Endothelial cell of umbilical vein (primary cell): Measurements from ENCODE around the gene CAMK2D. TPM values are rescaled to one million over a fixed set of nuclear protein-coding genes. Genes with fewer than 3 reads are reported as not detected.

ENCODE experiments used
- BruUV-seq: library from RNA; stranded (reverse); fragments of 400-500 nt; replicated peaks from 2 replicates; lab custom pipeline; 2021; lab: Mats Ljungman, UMichigan
- CTCF ChIA-PET: fragments of 300-600, 350-600 bp; sonication (Branson Sonifier 250); formaldehyde crosslinking; loops from one replicate; lab custom pipeline; 2021; ENCODE audit warnings: antibody characterized with exemption, inconsistent platforms; lab: Charles Lee
- POLR2A ChIA-PET: fragments of 300-600, 350-600 bp; sonication (Branson Sonifier 250); formaldehyde crosslinking; loops from one replicate; lab custom pipeline; 2021; ENCODE audit warnings: antibody characterized with exemption, inconsistent platforms; lab: Charles Lee
- DNase-seq: peaks from one replicate; pipeline ENCODE4 v3.0.0-alpha.2; 2011; ENCODE audit warnings: low read depth, low spot score
- FAIRE-seq: peaks from 2 replicates; lab custom pipeline; 2011; peaks lifted over from hg19 to GRCh38; lab: Jason Lieb, UNC
- H2AFZ ChIP-seq: 2 replicates; pipeline ENCODE4 v1.6.0; 2012; ENCODE audit warnings: low read depth, low read length, control low read depth, inconsistent platforms
- H3K27ac ChIP-seq: 2 replicates; pipeline ENCODE4 v1.5.1; 2011; ENCODE audit warnings: low read depth, mild to moderate bottlenecking, control low read depth, low read length, moderate library complexity; ENCODE audit not compliant: insufficient read depth
- H3K27me3 ChIP-seq, 2 experiments: 2 replicates each; pipeline versions ENCODE4 v1.6.0 to v1.6.1; 2011; ENCODE audit warnings: low read length in 2 of 2, mixed read lengths in 1 of 2; ENCODE audit not compliant: control insufficient read depth in 2 of 2, insufficient read depth in 2 of 2
- H3K36me3 ChIP-seq, 2 experiments: 2 replicates in 1 of 2; 3 replicates in 1 of 2; pipeline ENCODE4 v1.5.1; 2011; ENCODE audit warnings: low read length in 2 of 2, mild to moderate bottlenecking in 1 of 2, moderate library complexity in 1 of 2; ENCODE audit not compliant: control insufficient read depth in 2 of 2, insufficient read depth in 2 of 2; ENCODE audit errors: extremely low read depth in 1 of 2
- H3K4me1 ChIP-seq: 3 replicates; pipeline ENCODE4 v1.5.1; 2011; ENCODE audit warnings: mild to moderate bottlenecking, low read length; ENCODE audit not compliant: control insufficient read depth, insufficient read depth; ENCODE audit errors: extremely low read depth
- H3K4me2 ChIP-seq: 2 replicates; pipeline ENCODE4 v1.6.1; 2011; ENCODE audit warnings: low read length, control low read depth, mixed read lengths; ENCODE audit not compliant: insufficient read depth
- H3K4me3 ChIP-seq, 3 experiments: fragments of 200-600 bp in 1 of 3; sonication (generic), shearing (Covaris generic) in 1 of 3; replicated peaks in 1 of 3; 2 replicates each; pipeline ENCODE4 v1.5.1; 2011 to 2016; ENCODE audit warnings: control low read depth in 3 of 3, low read length in 3 of 3, mild to moderate bottlenecking in 2 of 3, inconsistent platforms in 1 of 3, low read depth in 1 of 3, moderate library complexity in 1 of 3; ENCODE audit not compliant: insufficient read depth in 1 of 3
- H3K79me2 ChIP-seq: 2 replicates; pipeline ENCODE4 v1.6.0; 2012; ENCODE audit warnings: low read length, inconsistent platforms; ENCODE audit not compliant: control insufficient read depth, insufficient read depth
- H3K9ac ChIP-seq: replicated peaks from 2 replicates; pipeline ENCODE3; 2011; ENCODE audit warnings: low read length, control low read depth; ENCODE audit not compliant: insufficient read depth; ENCODE audit errors: extremely low read depth
- H3K9me1 ChIP-seq: replicated peaks from 3 replicates; pipeline ENCODE4 v1.6.0; 2011; ENCODE audit warnings: mild to moderate bottlenecking, low read length; ENCODE audit not compliant: control insufficient read depth, insufficient read depth; ENCODE audit errors: extremely low read depth
- H3K9me3 ChIP-seq: replicated peaks from 2 replicates; pipeline ENCODE4 v1.5.1; 2012; ENCODE audit warnings: low read length, inconsistent platforms; ENCODE audit not compliant: control insufficient read depth, insufficient read depth
- H4K20me1 ChIP-seq: replicated peaks from 2 replicates; pipeline ENCODE3; 2011; ENCODE audit warnings: mild to moderate bottlenecking, low read length; ENCODE audit not compliant: control insufficient read depth, insufficient read depth; ENCODE audit errors: extremely low read depth
- CTCF ChIP-seq, 2 donors: IDR thresholded peaks; 1 replicate in 1 of 2; 2 replicates in 1 of 2; pipeline ENCODE4 v1.5.1; 2011; ENCODE audit warnings: low read length in 2 of 2, mild to moderate bottlenecking in 2 of 2, moderate library complexity in 2 of 2, control low read depth in 1 of 2, inconsistent platforms in 1 of 2, low read depth in 1 of 2; ENCODE audit not compliant: insufficient read depth in 1 of 2; ENCODE audit errors: extremely low read depth in 1 of 2
- EZH2 ChIP-seq: IDR thresholded peaks from 2 replicates; pipeline ENCODE4 v1.6.1; 2012; ENCODE audit warnings: borderline replicate concordance, low read depth, mild to moderate bottlenecking, moderate library complexity, low read length, inconsistent platforms; ENCODE audit not compliant: severe bottlenecking
- FOS ChIP-seq: IDR thresholded peaks from 2 replicates; pipeline ENCODE4 v1.6.1; 2011; ENCODE audit warnings: mild to moderate bottlenecking, low read length, moderate library complexity, borderline replicate concordance; ENCODE audit not compliant: insufficient read depth
- GATA2 ChIP-seq: IDR thresholded peaks from 2 replicates; pipeline ENCODE4 v1.7.0; 2011; ENCODE audit warnings: low read depth, mild to moderate bottlenecking, moderate library complexity, mixed read lengths, low read length; ENCODE audit not compliant: insufficient read length, insufficient read depth
- JUN ChIP-seq: IDR thresholded peaks from 2 replicates; pipeline ENCODE4 v1.6.1; 2011; ENCODE audit warnings: borderline replicate concordance, low read depth; ENCODE audit not compliant: insufficient read length, insufficient read depth
- MAX ChIP-seq: IDR thresholded peaks from 2 replicates; pipeline ENCODE4 v1.6.1; 2011; ENCODE audit not compliant: insufficient read depth, insufficient read length
- MYC ChIP-seq: IDR thresholded peaks from one replicate; pipeline ENCODE4 v1.6.1; 2011; ENCODE audit warnings: mild to moderate bottlenecking, low read depth, low read length
- POLR2A ChIP-seq: IDR thresholded peaks from 2 replicates; pipeline ENCODE4 v1.6.1; 2012; ENCODE audit warnings: low read depth, mild to moderate bottlenecking, control low read depth, low read length
- POLR2AphosphoS5 ChIP-seq: IDR thresholded peaks from 2 replicates; pipeline ENCODE4 v1.6.1; 2012; ENCODE audit warnings: low read depth, mild to moderate bottlenecking, control low read depth, low read length, moderate library complexity; ENCODE audit not compliant: insufficient read depth
- dilution Hi-C: fragments of 300-500 bp; cut with MboI; formaldehyde crosslinking; loops from one replicate; pipeline ENCODE4 v1.15.0; 2019; ENCODE audit warnings: low sequenced_read_pairs; ENCODE audit not compliant: extremely low pct_ligation_motif_present
- intact Hi-C: fragments of 100-400 bp; cut with micrococcal nuclease; formaldehyde crosslinking; loops from one replicate; pipeline ENCODE4 v1.10.0; 2022
- polyA plus RNA-seq, 4 experiments: library from polyadenylated mRNA; depleted of rRNA in 3 of 4; stranded (reverse) in 3 of 4; unstranded in 1 of 4; fragments of >200 nt; gene quantifications; 2 replicates each; pipeline versions ENCODE4 v1.2.1 to v1.2.3, GENCODE V29; 2011 to 2012; ENCODE audit warnings: missing spikeins in 1 of 4
- total RNA-seq: library from RNA; stranded (reverse); gene quantifications from 2 replicates; pipeline ENCODE4 v1.2.3, GENCODE V29; 2021

CAMK2D gene
- total and polyA plus RNA-seq, 2 donors (not counting 3 experiments of a cell fraction or from before 2014, with no cell fraction given): 10.4 to 30.7 TPM

GRCh38 chr4:113500424-113500823, 261.1 kb downstream of the CAMK2D start:
- no peak for TF ChIP-seq EZH2
- no peak for TF ChIP-seq FOS
- no peak for TF ChIP-seq CTCF (IDR thresholded peaks at IDR 0.05; ENCODE audit: extremely low read depth in 1 of 2, insufficient read depth in 1 of 2, low read depth in 1 of 2, low read length in 2 of 2)
- no peak for TF ChIP-seq MAX
- no peak for TF ChIP-seq GATA2
- TF ChIP-seq JUN: no peak
- TF ChIP-seq MYC: no peak
- no peak for TF ChIP-seq POLR2AphosphoS5
- TF ChIP-seq POLR2A: no peak
- no peak overlapping the region for H3K4me3 ChIP-seq
- H3K9me3 ChIP-seq: no peaks in the 10 kb centered on the region
- H3K4me1 ChIP-seq: no peaks in the 10 kb centered on the region
- H3K9me1 ChIP-seq: no peaks in the 10 kb centered on the region
- peaks cover 0 to 7% of the 10 kb centered on the region in 2 experiments for H3K36me3 ChIP-seq
- no peak overlapping the region for H3K27ac ChIP-seq
- no peak overlapping the region for H3K9ac ChIP-seq
- ChIA-PET CTCF (interaction anchor here (0.6 to 1.0 kb wide), 4 partner anchors 14 to 105 kb away, joined by 3 read pairs; no protein-coding TSS in a partner anchor), POLR2A (no interaction called here)
- DNase-seq (no peak), FAIRE-seq (no peak)
- H3K79me2 ChIP-seq: no peaks in the 10 kb centered on the region
- H4K20me1 ChIP-seq: no peaks in the 10 kb centered on the region
- no peaks in the 10 kb centered on the region for H3K27me3 ChIP-seq
- H3K4me2 ChIP-seq: no peak overlapping the region
- intact Hi-C loops: no loop called here
- BruUV-seq: no TSS peak
- dilution Hi-C loops: no loop called here
- H2AFZ ChIP-seq: no peak overlapping the region
